ENCODE measurements around the gene NDUFV3.

Gene NDUFV3

GRCh38 chr21:42853621-42854020 is 39.5 kb upstream of the NDUFV3 start:
- no peak for TF ChIP-seq CTCF (IDR thresholded peaks at IDR 0.05; ENCODE audit: low read depth, low read length, missing control alignments)
- DNase-seq (ENCODE audit: low read depth), result no peak
- in situ Hi-C loops (cut with HindIII; ENCODE audit: low sequenced_read_pairs), result no loop called here
- no peak overlapping the region for H3K4me3 ChIP-seq (ENCODE audit: low read depth, low read length)

- in situ Hi-C loops (cut with HindIII; ENCODE audit: low sequenced_read_pairs), result no loop called here
- no peak for TF ChIP-seq CTCF (IDR thresholded peaks at IDR 0.05; ENCODE audit: low read depth, low read length, missing control alignments)
- no peak for DNase-seq (ENCODE audit: low read depth)
- H3K4me3 ChIP-seq (ENCODE audit: low read depth, low read length), result no peak overlapping the region
Observed at GRCh38 chr21:42854246-42855010, 38.7 kb upstream of the NDUFV3 start.

GRCh38 chr21:42855171-42855936 is 37.8 kb upstream of the NDUFV3 start:
- in situ Hi-C loops (cut with HindIII; ENCODE audit: low sequenced_read_pairs), result no loop called here
- no peak overlapping the region for H3K4me3 ChIP-seq (ENCODE audit: low read depth, low read length)
- no peak for TF ChIP-seq CTCF (IDR thresholded peaks at IDR 0.05; ENCODE audit: low read depth, low read length, missing control alignments)
- DNase-seq (ENCODE audit: low read depth), result no peak

- in situ Hi-C loops (cut with HindIII; ENCODE audit: low sequenced_read_pairs), result no loop called here
- H3K4me3 ChIP-seq (ENCODE audit: low read depth, low read length), result no peak overlapping the region
- DNase-seq (ENCODE audit: low read depth), result no peak
- TF ChIP-seq CTCF (IDR thresholded peaks at IDR 0.05; ENCODE audit: low read depth, low read length, missing control alignments), result no peak
Observed at GRCh38 chr21:42855937-42856335, 37.2 kb upstream of the NDUFV3 start.

GRCh38 chr21:42857216-42857615 is 35.9 kb upstream of the NDUFV3 start:
- TF ChIP-seq CTCF (IDR thresholded peaks at IDR 0.05; ENCODE audit: low read depth, low read length, missing control alignments), result no peak
- DNase-seq (ENCODE audit: low read depth), result no peak
- in situ Hi-C loops (cut with HindIII; ENCODE audit: low sequenced_read_pairs), result no loop called here
- no peak overlapping the region for H3K4me3 ChIP-seq (ENCODE audit: low read depth, low read length)

- H3K4me3 ChIP-seq (ENCODE audit: low read depth, low read length), result no peak overlapping the region
- TF ChIP-seq CTCF (IDR thresholded peaks at IDR 0.05; ENCODE audit: low read depth, low read length, missing control alignments), result no peak
- in situ Hi-C loops (cut with HindIII; ENCODE audit: low sequenced_read_pairs), result no loop called here
- DNase-seq (ENCODE audit: low read depth), result no peak
Observed at GRCh38 chr21:42858185-42858847, 34.8 kb upstream of the NDUFV3 start.

All from astrocyte of the cerebellum (primary cell).